RWPE2 (cell line): ENCODE measurements around the gene CFAP99.

Experiments used
- ATAC-seq: fragments of 200-7000 bp; cut with Tn5 transposase; 3 replicates; pipeline ENCODE4 v1.9.1; 2021; ENCODE audit warnings: low read depth
- DNase-seq: peaks from one replicate; pipeline ENCODE4 v3.0.0-alpha.2; 2020; ENCODE audit warnings: low spot score
- H3K27ac ChIP-seq: fragments of 450-650 bp; 2 replicates; pipeline ENCODE4 v1.5.1; 2017; ENCODE audit warnings: mild to moderate bottlenecking; ENCODE audit not compliant: poor library complexity, severe bottlenecking
- H3K27me3 ChIP-seq: fragments of 250-450 bp; sonication (Bioruptor Pico); 2 replicates; pipeline ENCODE4 v1.5.1; 2021; ENCODE audit warnings: mild to moderate bottlenecking, moderate library complexity; ENCODE audit not compliant: insufficient read depth, poor library complexity, severe bottlenecking
- H3K36me3 ChIP-seq: fragments of 250-450 bp; sonication (Bioruptor Pico); 2 replicates; pipeline ENCODE4 v1.5.1; 2020; ENCODE audit warnings: low read depth, mild to moderate bottlenecking, moderate library complexity
- H3K4me1 ChIP-seq: fragments of 250-450 bp; sonication (Bioruptor Pico); 2 replicates; pipeline ENCODE4 v1.5.1; 2021; ENCODE audit warnings: mild to moderate bottlenecking, moderate library complexity; ENCODE audit not compliant: insufficient read depth, poor library complexity, severe bottlenecking
- H3K4me3 ChIP-seq: fragments of 250-450 bp; sonication (Bioruptor Pico); 2 replicates; pipeline ENCODE4 v1.5.1; 2021; ENCODE audit warnings: mild to moderate bottlenecking, moderate library complexity; ENCODE audit not compliant: severe bottlenecking
- H3K9me3 ChIP-seq: fragments of 250-450 bp; sonication (Bioruptor Pico); 2 replicates; pipeline ENCODE4 v1.5.1; 2021; ENCODE audit warnings: mild to moderate bottlenecking, moderate library complexity; ENCODE audit not compliant: severe bottlenecking
- CTCF ChIP-seq: fragments of 450-650 bp; IDR thresholded peaks from one replicate; pipeline ENCODE4 v1.5.1; 2017; ENCODE audit warnings: mild to moderate bottlenecking, moderate library complexity; ENCODE audit not compliant: poor library complexity, severe bottlenecking

The CFAP99 gene

GRCh38 chr4:2492970-2493369 lies 74.2 kb downstream of the CFAP99 start:
- H3K27me3 ChIP-seq, result no peaks in the 10 kb centered on the region
- H3K36me3 ChIP-seq, result peaks cover 79% of the 10 kb centered on the region
- no peaks in the 10 kb centered on the region for H3K9me3 ChIP-seq
- DNase-seq, result no peak
- H3K4me3 ChIP-seq, result no peak overlapping the region
- peaks cover 8% of the 10 kb centered on the region for H3K4me1 ChIP-seq
- no peak for ATAC-seq
- no peak overlapping the region for H3K27ac ChIP-seq
- TF ChIP-seq CTCF, result no peak

GRCh38 chr4:2494992-2495391 lies 76.2 kb downstream of the CFAP99 start:
- Histone ChIP-seq H3K27ac (no peak overlapping the region), H3K4me3 (no peak overlapping the region), H3K9me3 (no peaks in the 10 kb centered on the region), H3K27me3 (no peaks in the 10 kb centered on the region), H3K4me1 (peaks cover 6% of the 10 kb centered on the region), H3K36me3 (peaks cover 99% of the 10 kb centered on the region)
- ATAC-seq (no peak), DNase-seq (no peak)
- no peak for TF ChIP-seq CTCF

GRCh38 chr4:2497324-2497723 lies 78.6 kb downstream of the CFAP99 start:
- no peaks in the 10 kb centered on the region for H3K9me3 ChIP-seq

GRCh38 chr4:2497931-2498330 lies 79.2 kb downstream of the CFAP99 start:
- Histone ChIP-seq H3K9me3 (no peaks in the 10 kb centered on the region), H3K4me3 (no peak overlapping the region), H3K36me3 (peaks cover 95% of the 10 kb centered on the region), H3K4me1 (no peaks in the 10 kb centered on the region), H3K27me3 (no peaks in the 10 kb centered on the region), H3K27ac (no peak overlapping the region)
- no peak for DNase-seq
- no peak for ATAC-seq
- TF ChIP-seq CTCF, result no peak

More at GRCh38 chr4:2497324-2497723, 78.6 kb downstream of the CFAP99 start:
- Histone ChIP-seq H3K27me3 (no peaks in the 10 kb centered on the region), H3K4me1 (no peaks in the 10 kb centered on the region), H3K36me3 (peaks cover 99% of the 10 kb centered on the region), H3K4me3 (no peak overlapping the region), H3K27ac (no peak overlapping the region)
- no peak for ATAC-seq
- no peak for TF ChIP-seq CTCF
- no peak for DNase-seq

- no peak for DNase-seq
- no peak for ATAC-seq
- TF ChIP-seq CTCF, result no peak
- H3K4me3 ChIP-seq, result no peak overlapping the region
- peaks cover 90% of the 10 kb centered on the region for H3K36me3 ChIP-seq
- no peak overlapping the region for H3K27ac ChIP-seq
- no peaks in the 10 kb centered on the region for H3K9me3 ChIP-seq
- H3K4me1 ChIP-seq, result no peaks in the 10 kb centered on the region
- no peaks in the 10 kb centered on the region for H3K27me3 ChIP-seq
Observed at GRCh38 chr4:2500547-2500946, 81.8 kb downstream of the CFAP99 start.
